Measurements from ENCODE around the gene KLHDC9.

The KLHDC9 gene

GRCh38 chr1:161096015-161096414 lies 2.1 kb upstream of the KLHDC9 start:
- no peak overlapping the region for H3K4me3 ChIP-seq (ENCODE audit: low read length)
- TF ChIP-seq, protein P1, sequence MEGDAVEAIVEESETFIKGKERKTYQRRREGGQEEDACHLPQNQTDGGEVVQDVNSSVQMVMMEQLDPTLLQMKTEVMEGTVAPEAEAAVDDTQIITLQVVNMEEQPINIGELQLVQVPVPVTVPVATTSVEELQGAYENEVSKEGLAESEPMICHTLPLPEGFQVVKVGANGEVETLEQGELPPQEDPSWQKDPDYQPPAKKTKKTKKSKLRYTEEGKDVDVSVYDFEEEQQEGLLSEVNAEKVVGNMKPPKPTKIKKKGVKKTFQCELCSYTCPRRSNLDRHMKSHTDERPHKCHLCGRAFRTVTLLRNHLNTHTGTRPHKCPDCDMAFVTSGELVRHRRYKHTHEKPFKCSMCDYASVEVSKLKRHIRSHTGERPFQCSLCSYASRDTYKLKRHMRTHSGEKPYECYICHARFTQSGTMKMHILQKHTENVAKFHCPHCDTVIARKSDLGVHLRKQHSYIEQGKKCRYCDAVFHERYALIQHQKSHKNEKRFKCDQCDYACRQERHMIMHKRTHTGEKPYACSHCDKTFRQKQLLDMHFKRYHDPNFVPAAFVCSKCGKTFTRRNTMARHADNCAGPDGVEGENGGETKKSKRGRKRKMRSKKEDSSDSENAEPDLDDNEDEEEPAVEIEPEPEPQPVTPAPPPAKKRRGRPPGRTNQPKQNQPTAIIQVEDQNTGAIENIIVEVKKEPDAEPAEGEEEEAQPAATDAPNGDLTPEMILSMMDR (IDR thresholded peaks at IDR 0.05; ENCODE audit: insufficient read depth, low read depth, low read length, missing control alignments) = no peak
- no peak for DNase-seq (ENCODE audit: low read depth)

DNA sequence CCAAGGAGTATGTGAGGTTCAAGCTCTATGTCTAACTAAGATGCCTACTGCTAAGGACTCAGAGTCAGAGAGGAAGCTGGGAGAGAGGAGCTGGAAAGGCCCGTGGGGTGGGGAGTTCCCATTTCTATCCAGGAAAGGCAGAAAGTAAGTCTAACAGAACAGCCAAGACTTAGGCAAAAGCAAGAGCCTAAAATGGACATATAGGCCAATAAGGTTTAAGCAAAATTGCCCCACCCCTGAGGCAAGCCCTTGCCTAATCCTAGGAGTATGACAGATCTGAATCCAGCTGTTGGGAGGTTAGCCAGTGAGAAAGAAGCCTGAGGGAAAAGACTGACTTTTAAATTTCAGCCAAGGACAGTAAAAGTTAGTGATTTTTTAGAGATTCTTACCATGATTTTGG lies 1.6 kb upstream of the KLHDC9 start:
- H3K4me3 ChIP-seq (ENCODE audit: low read length) = no peak overlapping the region
- TF ChIP-seq, protein P1 (IDR thresholded peaks at IDR 0.05; ENCODE audit: insufficient read depth, low read depth, low read length, missing control alignments) = no peak
- DNase-seq (ENCODE audit: low read depth) = peak; percentile 90

GRCh38 chr1:161099090-161099802 lies 1.1 kb downstream of the KLHDC9 start:
- DNase-seq (ENCODE audit: low read depth) = no peak
- TF ChIP-seq, protein P1 (IDR thresholded peaks at IDR 0.05; ENCODE audit: insufficient read depth, low read depth, low read length, missing control alignments) = no peak
- no peak overlapping the region for H3K4me3 ChIP-seq (ENCODE audit: low read length)

- no peak overlapping the region for H3K4me3 ChIP-seq (ENCODE audit: low read length)
- TF ChIP-seq, protein P1 (IDR thresholded peaks at IDR 0.05; ENCODE audit: insufficient read depth, low read depth, low read length, missing control alignments) = no peak
- no peak for DNase-seq (ENCODE audit: low read depth)
Measured at GRCh38 chr1:161100556-161100955, 2.4 kb downstream of the KLHDC9 start.

GRCh38 chr1:161106431-161106830 lies 8.3 kb downstream of the KLHDC9 start:
- DNase-seq (ENCODE audit: low read depth) = peak; percentile 51
- TF ChIP-seq, protein P1 (IDR thresholded peaks at IDR 0.05; ENCODE audit: insufficient read depth, low read depth, low read length, missing control alignments) = no peak
- no peak overlapping the region for H3K4me3 ChIP-seq (ENCODE audit: low read length)

DNA sequence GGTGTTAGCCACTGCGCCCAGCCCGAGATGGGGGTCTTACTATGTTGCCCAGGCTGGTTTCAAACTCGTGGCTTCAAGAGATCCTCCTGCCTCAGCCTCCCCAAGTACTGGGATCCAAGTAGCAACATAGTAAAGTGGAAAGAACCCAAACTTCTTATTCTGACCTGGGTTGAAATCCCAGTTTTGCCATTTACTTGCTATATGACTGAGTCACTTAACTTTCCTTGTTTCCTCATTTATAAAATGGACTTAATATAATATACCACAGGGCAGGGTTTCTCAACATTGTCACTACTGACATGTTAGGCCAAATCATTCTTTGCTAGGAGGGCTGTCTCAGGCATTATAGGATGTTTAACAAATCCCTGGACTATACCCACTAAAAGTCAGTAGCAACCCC lies 13.0 kb downstream of the KLHDC9 start:
- TF ChIP-seq, protein P1 (IDR thresholded peaks at IDR 0.05; ENCODE audit: insufficient read depth, low read depth, low read length, missing control alignments) = no peak
- no peak overlapping the region for H3K4me3 ChIP-seq (ENCODE audit: low read length)
- DNase-seq (ENCODE audit: low read depth) = no peak

DNA sequence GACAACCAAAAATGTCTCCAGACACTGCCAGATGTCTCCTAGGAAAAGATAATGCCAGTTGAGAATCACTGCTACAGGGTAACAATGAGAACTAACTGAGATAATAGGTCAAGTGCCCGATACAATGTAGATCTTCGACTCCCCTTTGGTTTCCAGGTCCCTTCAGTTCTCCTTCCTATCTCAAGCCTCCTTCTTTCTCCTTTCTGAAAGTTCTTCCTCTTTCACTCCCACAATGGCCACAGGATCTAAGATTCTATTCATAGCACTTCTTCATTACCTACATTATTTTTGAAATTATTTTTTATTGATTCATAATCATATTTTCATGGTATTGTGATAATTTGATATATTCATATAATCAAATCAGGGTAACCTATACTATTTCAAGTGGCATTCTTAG lies 13.4 kb downstream of the KLHDC9 start:
- H3K4me3 ChIP-seq (ENCODE audit: low read length) = no peak overlapping the region
- TF ChIP-seq, protein P1 (IDR thresholded peaks at IDR 0.05; ENCODE audit: insufficient read depth, low read depth, low read length, missing control alignments) = no peak
- DNase-seq (ENCODE audit: low read depth) = no peak
